Measurements from ENCODE around the gene SOX9.
"Not testable (repeated sequence)": the region's sequence is repeated elsewhere in the genome, so short reads cannot be mapped to it uniquely, and the experiment has no call there.

The SOX9 gene

DNA sequence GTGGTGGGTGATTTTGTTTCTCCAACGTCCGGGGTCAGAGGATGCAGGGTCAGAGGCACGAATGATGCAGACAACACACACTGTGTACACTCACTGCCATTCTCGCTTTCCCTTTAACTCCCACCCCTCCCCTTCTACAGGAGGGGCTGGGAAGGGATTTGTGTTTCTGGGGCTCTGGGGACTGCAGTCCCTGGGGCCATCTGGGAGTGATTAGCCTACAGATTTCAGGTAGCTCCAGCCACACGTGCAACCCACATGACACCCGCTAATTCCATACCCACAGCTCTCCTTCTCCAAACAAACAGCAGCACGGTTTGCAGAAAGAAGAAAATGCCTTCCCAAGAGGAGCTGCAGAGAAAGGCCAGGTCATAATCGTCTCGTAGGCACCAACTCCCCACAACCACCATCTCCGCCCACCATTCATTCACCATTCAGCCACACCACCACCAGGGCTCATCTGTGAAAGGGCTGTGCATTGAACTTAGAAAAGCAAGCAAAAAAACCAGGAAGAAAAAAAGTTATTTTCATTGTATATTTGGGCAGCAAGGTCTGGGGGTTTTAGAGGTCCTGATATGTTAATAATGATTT is 9.4 kb upstream of the SOX9 start:
- DNase-seq = no peak

DNA sequence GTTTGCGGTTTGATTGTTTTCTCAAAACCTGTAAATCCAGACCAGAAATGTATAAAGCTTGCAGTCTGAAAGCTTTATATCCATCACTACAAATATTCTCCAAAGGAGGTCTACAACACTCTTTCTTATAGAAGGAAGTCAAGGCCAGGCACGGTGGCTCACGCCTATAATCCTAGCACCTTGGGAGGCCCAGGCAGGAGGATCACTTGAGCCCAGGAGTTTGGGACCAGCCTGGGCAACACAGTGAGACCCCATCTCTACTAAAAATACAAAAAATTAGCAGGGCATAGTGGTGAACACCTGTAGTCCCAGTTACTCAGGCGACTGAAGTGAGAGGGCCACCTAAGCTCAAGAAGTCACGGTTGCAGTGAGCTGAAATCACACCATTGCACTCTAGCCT is 8.9 kb upstream of the SOX9 start:
- not testable (repeated sequence) for DNase-seq

DNA sequence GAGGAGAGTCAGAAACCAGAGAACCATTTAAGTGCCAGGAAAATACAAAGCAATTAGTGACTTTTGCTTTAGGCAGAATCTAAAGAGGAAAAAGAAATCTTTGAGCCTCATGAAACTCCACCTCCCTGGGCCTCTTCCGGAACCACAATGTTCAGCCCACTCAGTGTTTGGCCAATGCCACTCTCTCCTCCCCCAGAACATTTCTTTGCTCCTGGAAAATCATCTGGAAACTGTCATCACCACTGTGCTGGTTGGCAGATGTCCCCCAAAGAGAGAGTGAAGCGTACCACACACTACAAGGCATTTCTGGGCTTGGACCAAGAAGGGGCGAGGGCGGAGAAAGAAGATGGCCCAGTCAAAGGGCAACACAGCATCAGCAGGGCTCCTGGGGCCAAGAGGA is 7.1 kb upstream of the SOX9 start:
- DNase-seq = no peak

DNA sequence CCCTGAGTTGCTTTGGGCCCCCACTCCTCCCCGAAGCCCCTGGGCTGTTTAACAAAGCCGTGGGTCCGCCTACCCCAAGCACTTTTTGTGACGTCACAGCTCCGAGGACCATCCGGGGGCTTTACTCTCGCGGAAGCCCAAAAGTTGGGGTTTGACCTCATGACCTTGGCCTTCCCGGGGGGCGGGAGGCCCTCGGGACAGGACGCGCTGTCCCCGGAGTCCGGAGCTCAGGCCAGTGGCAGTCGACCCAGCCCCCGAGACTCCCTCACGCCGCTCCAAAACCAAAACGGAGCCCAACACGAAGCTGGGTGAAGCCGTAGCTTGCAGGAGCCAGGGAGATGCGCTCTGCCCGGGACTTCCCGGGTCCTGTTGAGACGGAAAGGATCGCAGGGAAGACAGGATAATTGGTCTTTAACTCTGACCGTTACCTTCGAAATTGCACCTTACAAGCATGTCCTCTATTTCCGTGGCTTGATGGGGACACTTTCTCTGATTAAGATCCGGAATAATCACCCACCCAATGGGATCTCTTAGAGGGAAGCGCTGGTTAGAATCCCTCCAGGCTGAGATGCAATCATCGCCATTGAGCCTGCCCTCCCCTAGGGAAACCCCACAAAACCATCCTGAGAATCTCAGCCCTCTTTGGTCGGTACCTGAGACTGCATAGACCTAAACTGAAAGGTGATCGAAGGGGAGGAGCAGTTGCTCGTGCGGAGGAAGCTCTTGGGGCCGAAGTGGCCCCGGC is 4.9 kb upstream of the SOX9 start:
- peak in 1 of 56 donors; percentile 16 for DNase-seq

DNA sequence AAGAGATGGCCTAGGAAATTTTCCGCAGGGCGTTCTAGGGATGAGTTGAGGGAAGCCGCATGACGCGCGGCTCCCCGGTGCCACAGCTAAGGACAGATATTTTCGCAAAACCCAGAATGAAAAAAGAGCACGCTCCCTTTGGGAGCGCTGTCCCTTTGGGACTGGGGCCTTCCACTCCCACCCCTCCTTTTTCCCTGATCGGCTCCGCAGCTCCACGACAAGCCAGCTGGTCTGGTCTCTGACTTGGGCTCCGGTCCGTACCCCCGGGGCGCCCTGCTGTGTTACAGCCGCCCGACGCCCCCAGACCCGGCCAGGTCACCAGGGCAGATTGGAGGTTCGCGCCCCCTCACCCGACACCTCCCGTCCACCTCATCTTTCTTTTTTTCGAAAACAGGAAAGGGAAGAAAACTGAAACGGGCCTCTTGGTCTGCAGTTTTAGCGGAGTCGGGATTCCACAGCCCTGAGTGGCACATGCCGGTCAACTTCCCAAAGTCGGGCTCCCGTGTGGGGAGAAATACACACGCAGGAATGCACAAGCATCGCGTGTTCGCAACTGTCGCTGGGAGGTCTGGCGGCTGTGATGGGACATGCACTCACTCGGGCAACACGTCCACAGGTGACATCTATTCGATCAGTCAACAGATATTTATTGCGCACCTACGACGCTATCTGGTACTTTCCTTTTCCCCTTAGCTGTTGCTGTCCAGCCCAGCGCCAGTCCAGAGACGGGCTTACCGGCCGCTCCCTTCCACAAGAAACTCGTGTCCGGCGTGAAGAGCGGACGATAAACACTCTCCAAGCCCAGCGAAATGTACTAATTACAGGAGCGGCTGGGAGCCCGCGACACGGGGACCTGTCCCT is 3.9 kb upstream of the SOX9 start:
- peak in 2 of 56 donors; percentile 14 to 22 for DNase-seq

DNA sequence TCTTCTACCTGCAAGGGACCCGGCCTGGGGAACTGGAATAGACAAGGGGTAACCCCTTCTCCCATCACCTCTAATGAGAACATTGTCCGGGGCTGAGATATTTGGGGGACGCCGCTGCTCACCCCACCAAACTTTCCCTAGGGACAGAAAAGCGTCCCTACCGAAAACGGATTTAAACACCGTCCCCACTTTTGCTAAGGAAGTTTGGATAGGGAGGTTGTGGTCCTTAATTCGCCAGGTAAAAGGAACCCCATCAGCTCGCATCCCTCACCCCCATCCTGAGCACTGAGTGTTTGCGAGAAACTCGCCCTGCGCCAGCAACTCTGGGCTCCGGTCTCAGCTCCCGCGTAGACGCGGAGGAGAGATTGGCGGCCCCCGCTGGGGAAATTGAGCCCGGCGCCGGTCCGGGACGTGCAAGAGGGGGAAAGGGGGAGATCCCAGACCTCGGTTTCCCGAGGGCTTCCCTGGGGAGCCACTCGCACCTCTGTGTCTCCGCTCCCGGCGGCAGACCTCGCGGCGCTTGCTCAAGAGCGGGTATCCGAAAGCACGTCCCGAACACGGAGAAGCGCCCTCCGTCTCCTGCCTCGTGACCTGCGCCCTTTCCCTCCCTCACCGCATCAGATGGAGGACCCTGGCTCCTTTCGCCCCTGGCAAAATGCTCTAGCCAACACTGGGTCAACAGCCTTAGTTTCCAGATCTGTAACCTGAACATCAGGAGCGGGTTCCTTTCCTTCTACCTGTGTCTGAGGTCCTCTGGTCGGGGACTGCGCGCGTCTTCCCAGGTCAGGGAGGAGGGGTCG is 3.1 kb upstream of the SOX9 start:
- peak in 15 of 56 donors; percentile 17 to 59 (median 35) for DNase-seq

DNA sequence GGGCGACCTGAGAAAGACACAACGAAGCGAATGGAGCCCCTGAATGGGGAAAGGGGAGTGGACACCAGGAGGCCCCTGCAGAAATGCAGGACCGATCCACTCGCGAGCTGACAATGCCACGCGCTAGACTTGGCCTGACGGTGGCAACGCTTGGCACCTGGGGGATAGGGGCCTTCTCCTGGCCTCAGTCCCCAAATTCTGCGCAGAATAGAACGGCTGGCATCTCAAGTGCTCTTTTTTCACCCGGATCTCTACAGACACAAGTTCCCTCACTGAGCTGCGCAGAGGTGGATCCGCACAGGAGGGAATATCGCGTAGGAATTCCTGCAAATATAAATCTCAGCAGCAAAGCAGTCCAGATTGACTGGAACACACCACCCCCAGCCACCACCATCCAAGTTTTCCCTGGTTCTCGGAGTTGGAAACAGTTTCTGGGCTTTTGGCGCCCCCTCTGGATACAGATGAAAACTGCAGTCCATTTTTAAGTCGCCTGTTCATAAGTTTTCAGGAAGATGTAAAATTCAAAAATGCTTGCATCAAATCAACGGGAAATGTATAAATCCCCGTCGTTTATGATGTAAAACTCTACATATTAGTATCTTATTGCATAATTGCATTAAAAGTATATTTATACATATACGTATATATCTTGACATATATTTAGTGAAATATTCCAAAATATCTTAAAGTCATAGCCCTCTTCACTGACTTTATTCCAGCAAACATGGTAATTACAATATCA is 2.3 kb upstream of the SOX9 start:
- peak in 51 of 56 donors; percentile 19 to 85 (median 68) for DNase-seq

DNA sequence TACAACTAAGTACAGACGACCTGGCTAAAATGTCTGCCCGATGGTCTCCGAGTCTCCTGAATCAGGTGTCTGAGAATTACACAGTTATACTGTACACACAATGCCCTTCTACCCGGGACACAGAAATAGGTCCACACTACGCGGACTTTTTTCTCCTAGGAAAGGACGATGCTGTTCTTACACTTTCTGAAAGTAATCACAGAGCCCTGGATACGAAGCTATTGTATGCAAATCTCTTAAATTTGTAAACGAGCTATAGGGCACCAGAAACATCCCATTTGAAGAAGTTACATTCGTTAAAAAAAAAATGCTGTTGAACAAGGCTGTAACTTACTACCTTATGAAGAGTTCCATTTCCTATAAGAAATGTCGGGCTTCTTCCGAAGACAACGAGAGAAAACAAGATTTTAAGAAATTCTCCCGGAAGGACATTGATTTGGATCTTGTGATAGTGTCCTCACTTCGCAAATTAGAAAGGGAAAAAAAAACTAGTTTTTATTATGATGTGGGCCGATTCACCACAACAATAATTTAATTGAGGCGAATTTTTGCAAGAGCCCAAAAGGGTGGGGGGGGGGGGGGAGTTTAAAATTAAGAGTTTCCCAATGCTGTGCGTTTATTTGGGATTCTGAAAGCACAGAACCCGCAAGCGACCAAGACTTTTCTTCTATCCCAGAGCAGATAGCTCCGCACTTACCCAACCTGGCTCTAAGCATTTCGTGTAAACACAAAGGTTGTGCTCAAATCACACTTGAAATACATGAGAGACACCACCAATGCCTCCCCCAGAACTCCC is 1.5 kb upstream of the SOX9 start:
- no peak for DNase-seq

DNA sequence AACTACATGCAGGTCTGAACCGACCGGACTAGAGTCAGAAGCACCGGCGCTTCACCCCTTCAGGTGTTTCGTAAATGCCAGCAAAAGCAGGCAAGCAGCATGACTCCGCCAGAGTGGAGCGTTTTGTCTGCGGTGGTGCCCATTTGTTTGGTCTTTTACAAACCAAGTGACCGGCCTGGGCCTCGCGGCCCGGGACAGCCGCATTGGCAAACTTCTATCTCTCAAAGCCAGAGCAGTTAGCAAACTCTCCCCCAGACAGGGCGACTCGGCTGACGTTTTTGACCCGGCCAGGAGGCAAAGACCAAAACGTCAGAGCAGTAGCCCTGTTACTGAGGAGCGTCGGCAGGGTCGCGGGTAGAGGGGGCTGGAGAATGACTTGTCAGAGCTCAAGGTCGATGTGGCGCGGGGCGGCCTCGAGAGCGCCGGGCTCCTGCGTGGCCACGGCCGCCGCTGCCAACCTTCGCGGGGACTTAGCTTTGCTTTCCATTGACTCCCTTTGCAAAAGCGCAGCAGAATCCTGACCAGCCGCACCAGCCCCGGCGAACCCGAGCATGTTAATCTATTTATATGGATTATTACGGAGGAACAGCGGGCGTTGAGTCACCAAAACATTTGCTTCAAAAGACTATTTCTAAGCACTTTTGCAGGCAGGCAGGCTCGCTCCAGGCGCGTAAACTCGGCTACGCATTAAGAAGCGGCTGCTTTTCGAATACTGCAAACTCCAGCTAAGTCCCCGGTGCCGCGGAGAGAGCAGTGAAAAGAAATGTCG is 763 bp upstream of the SOX9 start:
- peak in 31 of 56 donors; percentile 51 to 87 (median 73) for DNase-seq

DNA sequence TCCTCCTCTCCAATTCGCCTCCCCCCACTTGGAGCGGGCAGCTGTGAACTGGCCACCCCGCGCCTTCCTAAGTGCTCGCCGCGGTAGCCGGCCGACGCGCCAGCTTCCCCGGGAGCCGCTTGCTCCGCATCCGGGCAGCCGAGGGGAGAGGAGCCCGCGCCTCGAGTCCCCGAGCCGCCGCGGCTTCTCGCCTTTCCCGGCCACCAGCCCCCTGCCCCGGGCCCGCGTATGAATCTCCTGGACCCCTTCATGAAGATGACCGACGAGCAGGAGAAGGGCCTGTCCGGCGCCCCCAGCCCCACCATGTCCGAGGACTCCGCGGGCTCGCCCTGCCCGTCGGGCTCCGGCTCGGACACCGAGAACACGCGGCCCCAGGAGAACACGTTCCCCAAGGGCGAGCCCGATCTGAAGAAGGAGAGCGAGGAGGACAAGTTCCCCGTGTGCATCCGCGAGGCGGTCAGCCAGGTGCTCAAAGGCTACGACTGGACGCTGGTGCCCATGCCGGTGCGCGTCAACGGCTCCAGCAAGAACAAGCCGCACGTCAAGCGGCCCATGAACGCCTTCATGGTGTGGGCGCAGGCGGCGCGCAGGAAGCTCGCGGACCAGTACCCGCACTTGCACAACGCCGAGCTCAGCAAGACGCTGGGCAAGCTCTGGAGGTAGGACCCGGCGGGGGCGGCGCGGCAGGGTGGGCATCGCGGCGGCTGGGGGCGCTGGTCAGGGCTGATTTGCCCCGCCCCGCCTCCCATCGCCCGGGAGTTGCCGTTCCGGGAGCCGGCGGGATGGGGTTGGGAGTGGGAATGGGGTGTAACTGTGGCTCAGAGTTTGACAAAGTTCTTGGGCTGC is 567 bp downstream of the SOX9 start:
- DNase-seq = peak in 25 of 56 donors; percentile 21 to 74 (median 51)

DNA sequence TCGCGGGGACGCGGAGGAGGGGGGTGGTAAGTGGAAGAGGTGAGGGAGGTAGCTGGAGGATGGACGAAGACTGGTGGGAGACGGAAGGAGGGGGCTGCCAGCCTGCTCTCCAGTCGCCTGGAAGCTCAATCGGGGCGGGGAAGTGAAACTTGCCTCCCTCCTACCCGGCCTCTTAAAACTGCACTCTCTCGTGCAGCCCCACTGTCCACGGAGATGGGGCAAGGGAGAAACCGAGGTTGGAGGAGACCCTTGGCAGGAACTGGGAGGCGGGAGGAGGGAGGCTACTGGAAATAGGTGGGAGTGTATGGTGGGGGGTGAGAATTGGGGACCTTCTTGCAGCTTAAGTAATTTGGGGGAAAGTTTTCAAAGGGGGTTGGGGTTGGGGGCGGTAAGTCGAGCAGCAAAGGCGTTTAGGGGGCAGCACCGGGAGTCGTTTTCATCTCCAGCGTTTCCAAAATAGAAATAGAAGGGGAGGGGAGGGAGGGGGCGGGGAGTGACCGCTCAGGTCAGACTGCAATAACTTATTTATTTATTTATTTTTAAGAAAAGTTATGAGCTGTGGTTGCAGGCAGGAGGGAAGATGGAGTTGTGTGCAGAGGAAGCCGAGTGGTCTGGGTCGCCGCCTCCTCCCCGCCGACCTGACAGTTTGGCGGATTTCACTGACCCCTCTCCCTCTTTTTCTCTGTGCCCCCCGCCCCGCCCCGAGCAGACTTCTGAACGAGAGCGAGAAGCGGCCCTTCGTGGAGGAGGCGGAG is 1.4 kb downstream of the SOX9 start:
- DNase-seq = peak in 10 of 56 donors; percentile 22 to 69 (median 40)

DNA sequence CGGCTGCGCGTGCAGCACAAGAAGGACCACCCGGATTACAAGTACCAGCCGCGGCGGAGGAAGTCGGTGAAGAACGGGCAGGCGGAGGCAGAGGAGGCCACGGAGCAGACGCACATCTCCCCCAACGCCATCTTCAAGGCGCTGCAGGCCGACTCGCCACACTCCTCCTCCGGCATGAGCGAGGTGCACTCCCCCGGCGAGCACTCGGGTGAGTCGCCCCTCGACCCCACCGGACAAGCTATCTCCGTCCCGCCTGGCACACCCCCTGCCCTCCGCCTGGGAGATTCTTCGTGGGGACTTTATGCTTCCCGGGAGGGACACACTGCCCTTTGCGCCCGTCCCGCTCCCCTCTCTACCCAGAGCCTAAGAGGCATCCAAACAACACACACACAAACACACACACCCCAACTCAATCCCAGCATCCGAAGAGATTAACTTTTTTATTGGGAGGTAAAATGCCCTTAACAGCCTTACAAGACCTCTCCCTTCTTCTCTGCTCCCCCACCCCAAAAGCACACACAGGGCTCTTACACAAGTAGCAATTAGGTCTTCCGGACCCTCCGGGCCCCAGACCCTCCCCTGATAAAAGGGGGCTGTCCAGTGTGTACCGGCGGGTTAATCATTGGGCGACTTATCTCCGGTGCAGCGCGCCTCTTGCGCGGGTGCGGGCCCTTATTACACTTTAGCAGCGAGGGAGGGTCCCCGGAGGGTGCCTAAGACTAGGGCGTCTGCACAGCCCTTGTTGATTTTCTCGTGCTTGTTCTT is 2.1 kb downstream of the SOX9 start:
- DNase-seq = peak in 20 of 56 donors; percentile 14 to 62 (median 38)

DNA sequence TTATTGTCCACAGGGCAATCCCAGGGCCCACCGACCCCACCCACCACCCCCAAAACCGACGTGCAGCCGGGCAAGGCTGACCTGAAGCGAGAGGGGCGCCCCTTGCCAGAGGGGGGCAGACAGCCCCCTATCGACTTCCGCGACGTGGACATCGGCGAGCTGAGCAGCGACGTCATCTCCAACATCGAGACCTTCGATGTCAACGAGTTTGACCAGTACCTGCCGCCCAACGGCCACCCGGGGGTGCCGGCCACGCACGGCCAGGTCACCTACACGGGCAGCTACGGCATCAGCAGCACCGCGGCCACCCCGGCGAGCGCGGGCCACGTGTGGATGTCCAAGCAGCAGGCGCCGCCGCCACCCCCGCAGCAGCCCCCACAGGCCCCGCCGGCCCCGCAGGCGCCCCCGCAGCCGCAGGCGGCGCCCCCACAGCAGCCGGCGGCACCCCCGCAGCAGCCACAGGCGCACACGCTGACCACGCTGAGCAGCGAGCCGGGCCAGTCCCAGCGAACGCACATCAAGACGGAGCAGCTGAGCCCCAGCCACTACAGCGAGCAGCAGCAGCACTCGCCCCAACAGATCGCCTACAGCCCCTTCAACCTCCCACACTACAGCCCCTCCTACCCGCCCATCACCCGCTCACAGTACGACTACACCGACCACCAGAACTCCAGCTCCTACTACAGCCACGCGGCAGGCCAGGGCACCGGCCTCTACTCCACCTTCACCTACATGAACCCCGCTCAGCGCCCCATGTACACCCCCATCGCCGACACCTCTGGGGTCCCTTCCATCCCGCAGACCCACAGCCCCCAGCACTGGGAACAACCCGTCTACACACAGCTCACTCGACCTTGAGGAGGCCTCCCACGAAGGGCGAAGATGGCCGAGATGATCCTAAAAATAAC is 3.0 kb downstream of the SOX9 start:
- DNase-seq = peak in 22 of 56 donors; percentile 14 to 67 (median 44)

DNA sequence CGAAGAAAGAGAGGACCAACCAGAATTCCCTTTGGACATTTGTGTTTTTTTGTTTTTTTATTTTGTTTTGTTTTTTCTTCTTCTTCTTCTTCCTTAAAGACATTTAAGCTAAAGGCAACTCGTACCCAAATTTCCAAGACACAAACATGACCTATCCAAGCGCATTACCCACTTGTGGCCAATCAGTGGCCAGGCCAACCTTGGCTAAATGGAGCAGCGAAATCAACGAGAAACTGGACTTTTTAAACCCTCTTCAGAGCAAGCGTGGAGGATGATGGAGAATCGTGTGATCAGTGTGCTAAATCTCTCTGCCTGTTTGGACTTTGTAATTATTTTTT is 3.6 kb downstream of the SOX9 start:
- DNase-seq = no peak

DNA sequence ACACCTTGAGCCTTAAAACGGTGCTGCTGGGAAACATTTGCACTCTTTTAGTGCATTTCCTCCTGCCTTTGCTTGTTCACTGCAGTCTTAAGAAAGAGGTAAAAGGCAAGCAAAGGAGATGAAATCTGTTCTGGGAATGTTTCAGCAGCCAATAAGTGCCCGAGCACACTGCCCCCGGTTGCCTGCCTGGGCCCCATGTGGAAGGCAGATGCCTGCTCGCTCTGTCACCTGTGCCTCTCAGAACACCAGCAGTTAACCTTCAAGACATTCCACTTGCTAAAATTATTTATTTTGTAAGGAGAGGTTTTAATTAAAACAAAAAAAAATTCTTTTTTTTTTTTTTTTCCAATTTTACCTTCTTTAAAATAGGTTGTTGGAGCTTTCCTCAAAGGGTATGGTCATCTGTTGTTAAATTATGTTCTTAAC is 4.4 kb downstream of the SOX9 start:
- peak in 2 of 56 donors; percentile 6 to 13 for DNase-seq
